ENCODE results near the gene CNTN6. TPM values are rescaled to one million over a fixed set of nuclear protein-coding genes. Genes with fewer than 3 reads are reported as not detected.
A peak's percentile ranks its signal among the peaks of the same experiment; 100 is the strongest.

Gene CNTN6
- total RNA-seq, 2 donors from 2014 or later: not detected

DNA sequence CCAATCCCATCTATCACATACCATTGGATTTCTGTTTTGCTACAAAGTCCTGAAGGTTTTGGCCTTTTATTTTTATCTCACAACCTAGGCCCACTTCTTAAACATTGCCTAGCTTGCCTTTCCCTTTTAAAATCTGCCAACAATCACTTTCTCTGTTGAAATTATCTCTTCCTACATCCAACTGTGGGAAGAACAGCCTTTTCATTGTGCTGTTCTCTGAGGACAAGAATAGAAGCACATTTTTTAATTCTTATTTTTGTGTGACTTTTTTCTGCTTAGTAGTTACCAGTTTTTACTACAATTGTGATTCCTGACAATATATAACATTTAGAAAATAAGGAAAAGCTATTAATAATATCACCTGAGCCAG, 159.2 kb downstream of the CNTN6 start:
- Mint-ChIP-seq H3K4me1 (ENCODE audit: low read depth) (no peaks in the 10 kb centered on the region), H3K27me3 (ENCODE audit: low read depth) (no peaks in the 10 kb centered on the region), H3K4me3 (no peak overlapping the region), H3K36me3 (ENCODE audit: insufficient read depth in 2 of 2) (no peaks in the 10 kb centered on the region), H3K27ac (no peak overlapping the region), H3K9me3 (peaks cover 8 to 12% of the 10 kb centered on the region in 2 donors)
- DNase-seq: no peak
- ATAC-seq (replicated peaks in 1 of 2): no peak

DNA sequence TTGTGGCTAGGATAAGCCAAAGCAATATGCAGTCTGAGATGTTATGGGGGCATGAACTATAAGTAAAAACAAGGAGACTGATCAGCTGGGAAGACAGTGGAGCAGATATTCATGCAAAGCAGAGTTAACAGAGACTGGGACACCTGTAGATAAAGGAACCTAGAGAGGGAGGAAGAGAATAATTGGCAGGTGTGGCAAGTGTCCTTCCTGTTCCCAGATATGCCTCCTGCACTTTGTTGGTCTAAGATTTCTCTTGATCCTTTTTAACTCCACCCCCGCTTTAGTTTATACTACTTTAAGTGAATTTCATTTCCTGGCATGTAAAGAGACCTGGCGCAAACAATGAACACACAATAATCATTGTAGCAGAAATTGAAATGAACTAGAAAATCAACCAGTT, 169.4 kb downstream of the CNTN6 start:
- Mint-ChIP-seq H3K9me3 (peaks cover 2 to 5% of the 10 kb centered on the region in 2 donors), H3K27me3 (ENCODE audit: low read depth) (no peaks in the 10 kb centered on the region), H3K36me3 (ENCODE audit: insufficient read depth in 2 of 2) (no peaks in the 10 kb centered on the region), H3K27ac (no peak overlapping the region), H3K4me1 (ENCODE audit: low read depth) (no peaks in the 10 kb centered on the region), H3K4me3 (no peak overlapping the region)
- ATAC-seq (replicated peaks in 1 of 2) (no peak), DNase-seq (no peak)

DNA sequence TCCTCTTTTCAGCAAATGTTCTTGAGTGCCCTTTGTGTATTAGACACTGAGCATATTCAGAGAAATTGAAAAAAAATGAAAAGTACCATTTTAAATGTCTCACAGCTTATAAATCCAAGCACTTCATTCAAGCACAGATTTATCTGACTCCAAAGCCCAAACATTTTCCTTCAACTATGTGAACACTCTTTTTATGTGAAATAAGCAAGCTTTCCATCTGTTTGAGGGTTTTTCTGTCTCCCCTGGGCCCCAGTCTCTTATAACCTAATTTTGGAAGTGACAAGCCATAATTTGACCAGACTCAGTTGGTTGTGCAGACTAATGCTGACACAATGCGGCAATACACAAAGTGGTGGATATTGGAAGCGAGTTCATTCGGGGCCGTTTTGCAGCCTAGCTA, 170.3 kb downstream of the CNTN6 start:
- Mint-ChIP-seq H3K27me3 (ENCODE audit: low read depth) (no peaks in the 10 kb centered on the region), H3K4me3 (no peak overlapping the region), H3K27ac (no peak overlapping the region), H3K9me3 (peaks cover 2 to 5% of the 10 kb centered on the region in 2 donors), H3K4me1 (ENCODE audit: low read depth) (no peaks in the 10 kb centered on the region), H3K36me3 (ENCODE audit: insufficient read depth in 2 of 2) (no peaks in the 10 kb centered on the region)
- DNase-seq (no peak), ATAC-seq (replicated peaks in 1 of 2) (no peak)

DNA sequence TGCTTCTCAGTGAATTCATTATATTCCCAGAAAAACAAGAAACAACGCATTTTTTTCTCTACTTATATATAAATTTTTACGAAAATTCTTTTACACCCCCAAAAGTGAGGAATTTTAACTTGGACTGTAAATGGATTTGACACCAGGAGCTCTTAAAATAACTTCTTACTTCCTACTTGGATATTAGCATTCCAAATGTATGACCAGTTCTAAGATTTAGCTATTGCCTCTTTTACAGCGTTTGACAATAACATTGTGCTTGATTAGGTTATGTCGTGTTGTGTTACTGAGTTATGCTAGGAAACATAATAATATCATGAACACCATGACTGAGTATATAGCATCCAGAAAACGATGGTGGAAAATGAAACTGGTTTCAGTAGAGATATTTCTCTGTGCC, 177.0 kb downstream of the CNTN6 start:
- H3K27ac Mint-ChIP-seq: no peak overlapping the region
- H3K9me3 Mint-ChIP-seq: peaks cover 5 to 7% of the 10 kb centered on the region in 2 donors
- DNase-seq: no peak
- no peaks in the 10 kb centered on the region for H3K36me3 Mint-ChIP-seq (ENCODE audit: insufficient read depth in 2 of 2)
- no peaks in the 10 kb centered on the region for H3K4me1 Mint-ChIP-seq (ENCODE audit: low read depth)
- no peak for ATAC-seq (replicated peaks in 1 of 2)
- H3K4me3 Mint-ChIP-seq: no peak overlapping the region
- H3K27me3 Mint-ChIP-seq (ENCODE audit: low read depth): no peaks in the 10 kb centered on the region

DNA sequence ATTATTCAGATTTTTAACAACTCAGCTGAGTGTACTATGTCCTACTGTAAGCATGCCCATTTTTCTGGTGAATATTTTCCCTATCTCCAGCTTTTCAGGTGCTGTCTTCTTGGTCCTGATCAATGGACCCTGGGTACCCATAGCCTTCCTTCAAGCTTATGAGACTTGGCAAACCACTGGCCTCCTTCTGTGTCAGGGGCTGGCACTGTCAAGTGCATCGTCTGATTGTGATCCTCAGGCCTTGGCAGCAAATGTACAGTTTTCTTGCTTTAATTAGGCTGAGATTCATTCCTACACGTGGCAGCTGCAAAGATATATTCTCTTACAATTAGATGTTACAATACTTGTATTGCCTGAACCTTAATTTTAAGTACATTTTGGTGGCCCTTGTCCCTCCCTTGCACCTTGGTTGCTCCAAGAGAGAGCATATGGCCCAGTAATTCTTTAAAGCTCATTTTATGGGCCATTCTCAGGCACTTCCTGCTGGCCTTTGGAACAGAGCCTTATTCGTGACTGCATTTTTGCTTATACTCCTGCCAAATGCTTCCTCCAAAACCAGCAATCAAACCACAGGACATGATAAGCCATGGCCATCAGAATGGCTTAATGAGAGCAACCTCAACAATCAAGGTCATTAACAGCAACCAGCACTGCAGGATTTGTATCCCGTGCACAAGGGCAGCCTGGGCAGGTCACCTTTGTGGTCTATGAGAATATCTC, 179.9 kb downstream of the CNTN6 start:
- DNase-seq: no peak
- no peaks in the 10 kb centered on the region for H3K4me1 Mint-ChIP-seq (ENCODE audit: low read depth)
- ATAC-seq (replicated peaks in 1 of 2): no peak
- no peaks in the 10 kb centered on the region for H3K27me3 Mint-ChIP-seq (ENCODE audit: low read depth)
- peaks cover 7 to 11% of the 10 kb centered on the region in 2 donors for H3K9me3 Mint-ChIP-seq
- H3K4me3 Mint-ChIP-seq: no peak overlapping the region
- no peak overlapping the region for H3K27ac Mint-ChIP-seq
- no peaks in the 10 kb centered on the region for H3K36me3 Mint-ChIP-seq (ENCODE audit: insufficient read depth in 2 of 2)

GRCh38 chr3:1275495-1275894, 182.7 kb downstream of the CNTN6 start:
- Mint-ChIP-seq H3K4me1 (ENCODE audit: low read depth) (no peaks in the 10 kb centered on the region), H3K36me3 (ENCODE audit: insufficient read depth in 2 of 2) (no peaks in the 10 kb centered on the region), H3K27me3 (ENCODE audit: low read depth) (no peaks in the 10 kb centered on the region), H3K27ac (no peak overlapping the region), H3K9me3 (peaks cover 7 to 11% of the 10 kb centered on the region in 2 donors), H3K4me3 (no peak overlapping the region)
- ATAC-seq (replicated peaks in 1 of 2): no peak
- DNase-seq: peak in 1 of 2 donors; percentile 0

DNA sequence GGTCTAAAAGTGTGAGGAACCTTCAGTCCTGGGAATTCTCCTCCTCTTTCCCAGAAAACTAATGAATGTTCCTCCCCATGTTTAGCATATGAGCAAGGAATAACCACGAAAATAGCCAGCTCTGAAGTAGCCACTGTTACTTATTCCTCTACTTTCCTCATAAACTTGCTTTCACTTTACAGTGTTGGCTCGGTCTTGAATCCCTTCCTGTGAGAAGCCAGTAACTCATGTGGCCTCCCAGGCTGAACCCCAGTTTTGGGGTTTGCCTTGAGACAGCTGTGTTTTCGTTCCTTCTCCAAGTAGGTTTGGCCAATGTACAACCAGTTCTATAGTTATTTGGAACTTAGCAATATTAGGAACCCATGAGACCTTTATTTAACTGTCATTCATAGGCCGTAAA, 195.0 kb downstream of the CNTN6 start:
- ATAC-seq (replicated peaks in 1 of 2): no peak
- no peak for DNase-seq
- Mint-ChIP-seq H3K4me3 (no peak overlapping the region), H3K36me3 (ENCODE audit: insufficient read depth in 2 of 2) (no peaks in the 10 kb centered on the region), H3K27ac (no peak overlapping the region), H3K9me3 (peaks cover 6 to 15% of the 10 kb centered on the region in 2 donors), H3K4me1 (ENCODE audit: low read depth) (no peaks in the 10 kb centered on the region), H3K27me3 (ENCODE audit: low read depth) (no peaks in the 10 kb centered on the region)

DNA sequence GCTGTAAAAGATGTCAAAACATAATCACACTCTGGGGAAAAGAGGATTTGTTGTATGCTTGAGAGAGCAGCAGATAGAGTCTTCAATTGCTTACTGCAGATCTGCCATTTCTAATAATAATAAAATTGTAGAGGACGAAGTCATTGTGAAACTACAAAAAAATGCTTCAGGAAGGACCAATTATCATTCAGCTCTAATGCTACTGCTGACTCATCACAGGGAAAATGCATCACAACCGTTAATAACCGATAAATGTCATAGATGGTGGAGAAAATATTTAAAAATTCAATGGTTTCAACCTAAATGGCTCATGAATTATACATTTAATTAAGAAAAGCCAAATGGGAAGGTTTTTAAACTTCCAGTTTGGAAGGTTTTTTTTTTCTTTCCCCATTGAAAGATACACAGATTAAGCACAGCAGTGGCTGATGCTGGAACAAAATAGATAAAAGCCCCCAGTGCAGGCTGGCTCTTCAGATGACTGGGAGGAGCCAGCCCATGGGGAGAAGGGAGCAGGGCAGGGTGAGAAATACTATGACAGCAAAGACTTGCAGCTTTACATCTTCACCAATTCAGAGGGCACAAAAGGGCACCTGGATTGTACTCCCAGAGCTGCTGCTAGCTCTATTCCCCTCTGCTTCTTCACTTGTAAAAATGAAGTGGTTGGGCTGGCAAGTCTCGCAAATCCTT, 196.1 kb downstream of the CNTN6 start:
- Mint-ChIP-seq H3K4me3 (no peak overlapping the region), H3K4me1 (ENCODE audit: low read depth) (no peaks in the 10 kb centered on the region), H3K9me3 (peaks cover 6 to 16% of the 10 kb centered on the region in 2 donors), H3K36me3 (ENCODE audit: insufficient read depth in 2 of 2) (no peaks in the 10 kb centered on the region), H3K27ac (no peak overlapping the region), H3K27me3 (ENCODE audit: low read depth) (no peaks in the 10 kb centered on the region)
- no peak for DNase-seq
- ATAC-seq (replicated peaks in 1 of 2): no peak

DNA sequence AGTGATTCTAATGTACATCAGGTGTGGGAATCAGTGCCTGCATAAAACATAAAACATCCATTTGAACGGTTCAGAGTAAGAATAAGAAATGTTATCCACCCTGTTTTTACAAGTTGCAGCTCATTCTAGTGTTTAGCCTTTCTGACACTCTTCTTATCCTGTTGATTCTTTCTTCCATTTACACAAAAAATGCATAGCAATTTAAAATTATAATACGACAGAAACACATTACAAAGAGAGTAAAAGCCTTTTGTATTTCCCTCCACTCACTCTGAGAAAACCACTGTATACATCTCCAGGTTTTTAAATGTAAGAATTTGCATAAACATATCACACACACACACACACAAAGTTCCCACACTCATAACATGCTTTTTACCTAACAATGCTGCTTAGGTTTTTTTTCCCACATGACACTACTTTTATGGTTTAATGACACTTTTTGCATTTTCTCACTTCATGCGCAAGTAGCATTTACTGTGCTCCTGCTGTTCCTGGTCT, 199.8 kb downstream of the CNTN6 start:
- peaks cover 4% of the 10 kb centered on the region in 2 donors for H3K9me3 Mint-ChIP-seq
- no peak overlapping the region for H3K27ac Mint-ChIP-seq
- ATAC-seq (replicated peaks in 1 of 2) (no peak), DNase-seq (no peak)
- no peaks in the 10 kb centered on the region for H3K36me3 Mint-ChIP-seq (ENCODE audit: insufficient read depth in 2 of 2)
- H3K4me3 Mint-ChIP-seq: no peak overlapping the region
- no peaks in the 10 kb centered on the region for H3K4me1 Mint-ChIP-seq (ENCODE audit: low read depth)
- no peaks in the 10 kb centered on the region for H3K27me3 Mint-ChIP-seq (ENCODE audit: low read depth)

DNA sequence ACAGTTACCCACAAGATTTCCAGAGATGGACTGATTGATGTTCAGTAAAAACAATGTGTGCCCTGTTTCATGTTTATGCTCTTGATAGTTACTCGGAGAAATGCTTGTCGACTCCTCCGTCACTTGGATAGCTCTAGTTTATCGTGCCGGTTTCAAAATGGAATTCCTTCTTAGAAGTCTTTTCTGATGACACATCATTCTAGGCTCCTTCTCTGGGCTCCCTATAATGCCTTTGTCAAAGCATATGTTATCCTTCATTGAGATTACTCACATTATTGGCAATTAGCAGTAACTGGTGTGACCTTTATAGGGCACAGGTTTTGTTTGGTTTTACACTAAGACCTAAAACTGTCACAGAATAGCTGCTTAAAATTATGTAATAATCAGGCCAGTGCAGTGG, 201.8 kb downstream of the CNTN6 start:
- Mint-ChIP-seq H3K4me3 (no peak overlapping the region), H3K27me3 (ENCODE audit: low read depth) (no peaks in the 10 kb centered on the region), H3K27ac (no peak overlapping the region), H3K36me3 (ENCODE audit: insufficient read depth in 2 of 2) (no peaks in the 10 kb centered on the region), H3K9me3 (peaks cover 4% of the 10 kb centered on the region in 2 donors), H3K4me1 (ENCODE audit: low read depth) (no peaks in the 10 kb centered on the region)
- DNase-seq (no peak), ATAC-seq (replicated peaks in 1 of 2) (no peak)

DNA sequence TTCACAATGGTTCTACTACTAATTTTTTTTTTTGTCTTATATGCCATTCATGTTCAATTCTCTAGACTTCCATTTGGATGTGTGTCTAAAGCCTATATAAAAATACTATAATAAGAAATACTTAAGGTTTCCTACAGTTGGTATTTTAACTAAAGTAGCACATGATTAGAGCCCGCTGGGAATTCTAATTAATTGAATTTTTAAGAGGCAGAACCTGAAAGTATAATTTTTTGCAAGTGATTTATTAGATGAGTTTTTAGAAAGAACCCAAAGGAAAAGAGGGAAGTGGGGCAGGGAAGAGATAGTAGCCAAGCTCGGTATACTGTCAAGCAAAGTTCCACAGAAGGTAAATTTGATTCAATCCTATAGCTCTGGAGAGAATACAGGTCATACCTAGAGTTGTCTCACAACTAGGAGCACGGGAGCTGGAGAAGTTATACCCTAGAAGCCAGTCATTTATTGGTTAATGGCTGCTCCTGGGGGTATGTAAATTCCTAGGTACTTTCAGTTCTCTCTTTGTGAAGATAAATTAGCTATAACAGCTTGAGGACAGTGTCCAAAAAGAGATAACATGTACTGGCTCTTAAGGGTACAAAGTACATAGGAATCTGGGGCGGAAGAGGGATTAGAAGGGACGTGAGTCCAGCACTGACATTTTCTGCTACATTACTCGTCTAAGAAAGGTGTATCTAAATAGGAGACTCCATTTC, 225.6 kb downstream of the CNTN6 start:
- ATAC-seq (replicated peaks in 1 of 2) (no peak), DNase-seq (no peak)
- Mint-ChIP-seq H3K27ac (no peak overlapping the region), H3K27me3 (ENCODE audit: low read depth) (no peaks in the 10 kb centered on the region), H3K4me1 (ENCODE audit: low read depth) (no peaks in the 10 kb centered on the region), H3K36me3 (ENCODE audit: insufficient read depth in 2 of 2) (no peaks in the 10 kb centered on the region), H3K9me3 (peaks cover under 1 to 2% of the 10 kb centered on the region in 2 donors), H3K4me3 (no peak overlapping the region)

DNA sequence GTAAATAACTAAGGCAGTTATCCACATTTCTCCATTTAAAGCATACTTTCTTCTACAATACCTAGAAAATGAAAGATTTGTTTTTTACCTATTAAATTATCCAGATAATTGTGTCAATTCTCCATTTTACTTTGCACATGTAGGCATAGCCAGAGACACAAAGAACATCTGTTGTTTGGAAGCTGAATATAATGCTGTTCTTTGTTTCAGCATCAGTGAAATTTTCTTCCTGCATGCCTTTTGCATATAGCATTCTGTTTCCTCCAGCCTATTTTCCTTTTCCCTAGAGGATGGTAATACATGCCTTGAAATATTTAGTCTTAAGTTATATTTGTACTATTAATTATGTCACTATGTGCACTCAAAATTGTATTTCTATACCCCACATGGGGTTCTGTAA, 233.7 kb downstream of the CNTN6 start:
- H3K9me3 Mint-ChIP-seq: peaks cover 4 to 6% of the 10 kb centered on the region in 2 donors
- ATAC-seq (replicated peaks in 1 of 2): no peak
- H3K36me3 Mint-ChIP-seq (ENCODE audit: insufficient read depth in 2 of 2): peaks cover 0 to 3% of the 10 kb centered on the region in 2 donors

DNA sequence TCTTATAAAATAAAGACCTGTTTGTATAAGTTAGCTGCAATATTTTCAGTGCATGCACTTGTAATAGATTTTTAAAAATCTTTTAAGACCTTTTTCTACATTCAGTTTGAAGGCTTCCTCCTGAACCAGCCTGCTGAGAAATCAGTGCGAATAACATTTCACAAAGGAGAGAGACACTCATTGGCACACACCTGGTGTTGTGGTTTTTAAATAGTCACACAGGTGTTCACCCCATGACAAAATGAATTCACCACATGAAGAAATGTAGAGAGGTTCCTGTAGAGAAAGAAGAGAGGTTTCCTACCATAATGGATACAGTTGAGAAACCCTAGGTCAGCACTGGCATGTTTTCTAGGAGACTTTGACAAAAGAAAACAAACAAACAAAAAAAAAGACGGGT, 237.3 kb downstream of the CNTN6 start:
- no peak for ATAC-seq (replicated peaks in 1 of 2)
- Mint-ChIP-seq H3K27me3 (ENCODE audit: low read depth) (no peaks in the 10 kb centered on the region), H3K9me3 (peaks cover 7 to 10% of the 10 kb centered on the region in 2 donors), H3K27ac (no peak overlapping the region), H3K4me3 (no peak overlapping the region), H3K4me1 (ENCODE audit: low read depth) (no peaks in the 10 kb centered on the region), H3K36me3 (ENCODE audit: insufficient read depth in 2 of 2) (peaks cover 0 to 3% of the 10 kb centered on the region in 2 donors)
- DNase-seq: no peak

More for the DNA sequence above, 233.7 kb downstream of the CNTN6 start:
- Mint-ChIP-seq H3K4me1 (ENCODE audit: low read depth) (no peaks in the 10 kb centered on the region), H3K27me3 (ENCODE audit: low read depth) (no peaks in the 10 kb centered on the region), H3K4me3 (no peak overlapping the region), H3K27ac (no peak overlapping the region)
- no peak for DNase-seq

All from activated T-cell treated with anti-CD3 and anti-CD28 coated beads, Interleukin-2, amount 50 U/mL, for 72 hours (primary cell).